Upper lobe of right lung (tissue), 1 donor: ENCODE data around the gene ALDH6A1. TPM values are rescaled to one million over a fixed set of nuclear protein-coding genes. Genes with fewer than 3 reads are reported as not detected.

Experiments
- ATAC-seq: fragments of 200-7000 bp; cut with Tn5 transposase; one replicate; pipeline ENCODE4 v1.9.1; 2020; ENCODE audit warnings: mild to moderate bottlenecking, moderate library complexity
- DNase-seq: peaks from one replicate; pipeline ENCODE4 v3.0.0-alpha.2; 2020
- H3K27ac ChIP-seq: fragments of 200-600 bp; one replicate; pipeline ENCODE4 v1.8.0; 2022
- H3K27me3 ChIP-seq: fragments of 200-600 bp; one replicate; pipeline ENCODE4 v1.8.0; 2022; ENCODE audit warnings: mild to moderate bottlenecking
- H3K36me3 ChIP-seq: fragments of 200-600 bp; one replicate; pipeline ENCODE4 v1.8.0; 2022
- H3K4me1 ChIP-seq: fragments of 200-600 bp; one replicate; pipeline ENCODE4 v1.8.0; 2022
- H3K4me3 ChIP-seq: fragments of 200-600 bp; one replicate; pipeline ENCODE4 v1.8.0; 2022; ENCODE audit warnings: mild to moderate bottlenecking
- H3K9me3 ChIP-seq: fragments of 200-600 bp; one replicate; pipeline ENCODE4 v1.8.0; 2022
- CTCF ChIP-seq: fragments of 200-600 bp; IDR thresholded peaks from one replicate; pipeline ENCODE4 v1.8.0; 2022; ENCODE audit warnings: antibody characterized with exemption
- intact Hi-C: fragments of 100-400 bp; cut with DNase I; formaldehyde crosslinking; loops from one replicate; pipeline ENCODE4 v1.11.0; 2022
- total RNA-seq: library from RNA; stranded (reverse); fragmentation: NEBNext Ultra II Directional; extraction: Animal tissue kit (Norgen Biotek cat#: 25700); gene quantifications from one replicate; pipeline ENCODE4 v1.2.1, GENCODE V29; 2021
- donor health status: DM: no; HTN: yes; CAD: no; lungs with severe emphysema.

Gene ALDH6A1
- total RNA-seq, 1 donor from 2014 or later, result 49.1 TPM

DNA sequence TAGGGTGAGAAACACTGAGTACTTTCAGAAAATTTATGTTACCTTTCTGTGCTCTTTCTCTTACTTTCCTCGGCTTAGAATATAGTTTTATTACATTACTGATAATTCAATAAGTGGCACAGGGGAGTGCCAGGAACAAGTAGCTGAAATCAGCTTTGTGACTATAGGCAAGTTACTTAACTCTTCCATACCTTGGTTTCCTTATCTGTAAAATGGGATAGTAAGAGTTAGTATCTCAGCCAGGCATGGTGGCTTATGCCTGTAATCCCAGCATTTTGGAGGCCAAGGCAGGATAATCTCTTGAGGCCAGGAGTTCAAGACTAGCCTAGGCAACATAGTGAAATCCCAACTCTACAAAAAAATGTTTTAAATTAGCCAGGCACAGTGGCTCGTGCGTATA is 49.7 kb downstream of the ALDH6A1 start:
- no peaks in the 10 kb centered on the region for H3K27me3 ChIP-seq
- H3K27ac ChIP-seq, result no peak overlapping the region
- no peak overlapping the region for H3K4me3 ChIP-seq
- ATAC-seq (no peak), DNase-seq (no peak)
- no peaks in the 10 kb centered on the region for H3K4me1 ChIP-seq
- TF ChIP-seq CTCF, result no peak
- intact Hi-C loops, result no loop called here
- H3K9me3 ChIP-seq, result no peaks in the 10 kb centered on the region
- no peaks in the 10 kb centered on the region for H3K36me3 ChIP-seq

DNA sequence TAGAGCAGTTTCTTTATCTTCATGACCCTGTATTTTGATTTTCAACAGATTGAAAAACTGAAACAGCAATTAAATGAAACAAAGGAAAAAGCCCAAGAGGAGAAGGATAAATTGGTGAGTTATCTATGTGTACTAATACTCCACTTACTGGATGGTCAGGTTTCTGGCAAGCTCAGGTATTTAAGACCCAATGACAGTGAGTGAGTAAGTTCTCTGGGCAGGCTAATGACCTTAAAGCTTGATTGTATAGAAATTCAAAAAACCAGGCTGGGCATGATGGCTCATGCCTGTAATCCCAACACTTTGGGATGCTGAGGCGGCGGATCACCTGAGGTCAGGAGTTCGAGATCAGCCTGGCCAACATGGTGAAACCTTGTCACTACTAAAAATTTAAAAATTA is 55.1 kb downstream of the ALDH6A1 start:
- Histone ChIP-seq H3K9me3 (no peaks in the 10 kb centered on the region), H3K36me3 (no peaks in the 10 kb centered on the region), H3K27me3 (no peaks in the 10 kb centered on the region), H3K4me1 (no peaks in the 10 kb centered on the region), H3K27ac (no peak overlapping the region), H3K4me3 (no peak overlapping the region)
- intact Hi-C loops, result no loop called here
- TF ChIP-seq CTCF, result no peak
- ATAC-seq (no peak), DNase-seq (no peak)

GRCh38 chr14:74022346-74022745 is 61.9 kb downstream of the ALDH6A1 start:
- Histone ChIP-seq H3K9me3 (no peaks in the 10 kb centered on the region), H3K4me3 (no peak overlapping the region), H3K36me3 (no peaks in the 10 kb centered on the region), H3K4me1 (peaks cover 7% of the 10 kb centered on the region), H3K27me3 (no peaks in the 10 kb centered on the region), H3K27ac (no peak overlapping the region)
- no peak for DNase-seq
- no peak for TF ChIP-seq CTCF
- no peak for ATAC-seq
- intact Hi-C loops, result no loop called here

GRCh38 chr14:74019408-74020137 is 64.7 kb downstream of the ALDH6A1 start:
- Histone ChIP-seq H3K4me1 (peaks cover 7% of the 10 kb centered on the region), H3K4me3 (peak overlapping the region; percentile 97), H3K27ac (peak overlapping the region; percentile 99), H3K9me3 (no peaks in the 10 kb centered on the region), H3K27me3 (no peaks in the 10 kb centered on the region), H3K36me3 (no peaks in the 10 kb centered on the region)
- intact Hi-C loops, result no loop called here
- no peak for ATAC-seq
- no peak for TF ChIP-seq CTCF
- no peak for DNase-seq

DNA sequence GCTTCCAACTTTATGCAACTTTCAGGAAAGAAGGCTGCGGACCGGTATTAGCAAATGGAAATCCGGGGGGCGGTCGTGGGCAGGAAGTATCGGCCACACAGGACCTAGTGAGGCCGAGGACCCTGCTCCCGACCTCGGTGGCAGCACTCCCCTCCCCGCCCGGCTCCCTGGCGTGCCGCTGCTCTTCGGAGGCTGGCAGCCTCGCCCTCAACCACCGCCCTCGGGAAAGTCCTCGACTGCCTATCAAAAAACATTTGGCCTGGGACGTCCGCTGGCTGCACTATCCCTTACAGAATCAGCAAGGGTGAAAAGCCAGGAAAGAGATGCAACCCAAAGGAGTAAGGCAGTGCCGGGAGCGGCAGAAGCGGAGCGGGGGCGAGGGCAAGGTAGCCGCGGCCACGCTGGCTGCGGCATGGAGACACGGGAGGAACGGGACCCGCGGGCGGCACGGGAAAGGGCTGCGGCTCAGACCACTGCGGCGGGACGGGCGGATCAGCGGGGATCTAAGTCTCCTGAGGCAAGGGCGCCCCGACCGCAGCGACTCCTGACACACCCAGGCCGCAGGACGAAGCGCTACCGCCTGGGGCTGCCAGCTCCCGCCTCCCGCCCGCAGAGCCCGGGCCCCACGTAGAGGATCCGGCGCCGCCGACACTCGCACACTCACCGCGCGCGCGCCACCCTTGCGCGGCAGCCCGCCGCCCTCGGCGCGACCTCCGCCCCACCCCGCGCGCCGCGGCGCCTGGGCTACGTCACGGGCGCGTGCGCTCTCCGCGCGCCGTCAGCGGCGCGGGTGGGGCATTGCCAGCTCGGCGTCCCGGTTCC is 65.5 kb downstream of the ALDH6A1 start, which contains the start of the genes BBOF1 and ENTPD5:
TSS of gene BBOF1 (plus strand) at position 764 of the 822 bp plus-strand sequence. CDS start 130 bp downstream, outside the sequence.
TSS of gene ENTPD5 (minus strand) at position 703 of the 822 bp plus-strand sequence. CDS start 31,186 bp downstream, outside the sequence.
- peak; percentile 99 for ATAC-seq
- peak; percentile 94 for DNase-seq
- H3K4me3 ChIP-seq, result peak within 1 kb of the TSS; percentile 97
- TF ChIP-seq CTCF, result no peak
- H3K27me3 ChIP-seq, result no peaks in the 10 kb centered on the region
- intact Hi-C loops, result no loop called here
- peak within 1 kb of the TSS; percentile 99 for H3K27ac ChIP-seq
- peaks cover 7% of the 10 kb centered on the region for H3K4me1 ChIP-seq
- H3K36me3 ChIP-seq, result no peaks in the 10 kb centered on the region
- no peaks in the 10 kb centered on the region for H3K9me3 ChIP-seq
